ENCODE data around the gene NEUROD4. TPM values are rescaled to one million over a fixed set of nuclear protein-coding genes. Genes with fewer than 3 reads are reported as not detected.

Gene NEUROD4
- total RNA-seq, 1 experiment from 2014 or later, result not detected

GRCh38 chr12:55065535-55065934 lies 45.8 kb downstream of the NEUROD4 start:
- H3K4me2 ChIP-seq, result no peak overlapping the region
- POLR2A ChIA-PET (ENCODE audit: unreplicated experiment), result no interaction called here
- H4K20me1 ChIP-seq (ENCODE audit: insufficient read depth), result no peaks in the 10 kb centered on the region
- no TSS peak for BruUV-seq (replicated peaks)
- no peaks in the 10 kb centered on the region for H3K9me3 ChIP-seq (ENCODE audit: insufficient read depth, low read depth)
- no peaks in the 10 kb centered on the region for H3F3A ChIP-seq (ENCODE audit: insufficient read depth, low read depth)
- no peaks in the 10 kb centered on the region for H3K9me2 ChIP-seq (ENCODE audit: insufficient read depth)
- H3K4me1 ChIP-seq (replicated peaks; ENCODE audit: insufficient read depth), result no peaks in the 10 kb centered on the region
- intact Hi-C loops (cut with micrococcal nuclease; ENCODE audit: unreplicated experiment), result no loop called here
- no peak for TF ChIP-seq EZH2 (IDR thresholded peaks at IDR 0.05; ENCODE audit: low read depth)
- TF ChIP-seq CTCF (conservative IDR thresholded peaks at IDR 0.05), result no peak
- no peak overlapping the region for H2AFZ ChIP-seq
- DNase-seq, result no peak
- H3K79me2 ChIP-seq (ENCODE audit: low read depth), result no peaks in the 10 kb centered on the region
- H3K36me3 ChIP-seq (ENCODE audit: low read depth), result no peaks in the 10 kb centered on the region
- no peak overlapping the region for H3K27ac ChIP-seq
- no peaks in the 10 kb centered on the region for H3K27me3 ChIP-seq (ENCODE audit: insufficient read depth, low read depth)
- no peak overlapping the region for H3K4me3 ChIP-seq
- CTCF ChIA-PET, result no interaction called here

- Histone ChIP-seq H3F3A (ENCODE audit: insufficient read depth, low read depth) (no peaks in the 10 kb centered on the region), H3K9me2 (ENCODE audit: insufficient read depth) (no peaks in the 10 kb centered on the region), H3K4me1 (replicated peaks; ENCODE audit: insufficient read depth) (no peaks in the 10 kb centered on the region), H2AFZ (no peak overlapping the region), H4K20me1 (ENCODE audit: insufficient read depth) (no peaks in the 10 kb centered on the region), H3K27ac (no peak overlapping the region), H3K4me3 (no peak overlapping the region), H3K36me3 (ENCODE audit: low read depth) (no peaks in the 10 kb centered on the region), H3K27me3 (ENCODE audit: insufficient read depth, low read depth) (no peaks in the 10 kb centered on the region), H3K9me3 (ENCODE audit: insufficient read depth, low read depth) (no peaks in the 10 kb centered on the region), H3K4me2 (no peak overlapping the region), H3K79me2 (ENCODE audit: low read depth) (no peaks in the 10 kb centered on the region)
- POLR2A ChIA-PET (ENCODE audit: unreplicated experiment), result no interaction called here
- no TSS peak for BruUV-seq (replicated peaks)
- CTCF ChIA-PET, result interaction anchor here (0.6 to 1.4 kb wide), 2 partner anchors 13 to 75 kb away, joined by 3 read pairs; no protein-coding TSS in a partner anchor
- no peak for DNase-seq
- intact Hi-C loops (cut with micrococcal nuclease; ENCODE audit: unreplicated experiment), result no loop called here
- no peak for TF ChIP-seq CTCF (conservative IDR thresholded peaks at IDR 0.05)
- TF ChIP-seq EZH2 (IDR thresholded peaks at IDR 0.05; ENCODE audit: low read depth), result no peak
These were observed 47.9 kb downstream of the NEUROD4 start for GRCh38 chr12:55067701-55068100.

DNA sequence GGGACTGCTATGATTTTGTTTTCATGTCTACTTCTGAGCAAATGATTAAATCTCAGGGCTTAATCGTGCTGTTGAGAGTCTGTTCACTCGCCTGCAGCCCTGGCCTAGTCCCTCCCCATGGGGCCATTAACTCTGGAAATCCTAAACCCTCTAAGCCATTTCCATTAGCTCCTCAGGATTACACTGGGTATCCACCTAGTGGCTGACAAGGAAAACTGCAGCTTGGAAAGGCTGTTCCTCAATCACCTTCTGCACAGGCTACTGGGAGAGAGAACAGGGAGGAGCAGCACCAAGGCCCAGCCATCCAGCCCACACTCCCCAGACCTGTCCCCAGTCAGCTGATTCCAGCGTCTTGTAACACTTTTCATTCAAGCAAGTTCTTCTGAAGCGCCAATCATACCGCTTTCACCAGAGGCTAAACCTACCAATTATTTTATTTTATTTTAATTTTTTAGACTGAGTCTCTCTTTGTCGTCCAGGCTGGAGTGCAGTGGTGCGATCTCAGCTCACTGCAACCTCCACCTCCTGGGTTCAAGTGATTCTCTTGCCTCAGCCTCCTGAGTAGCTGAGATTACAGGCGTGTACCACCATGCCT lies 48.7 kb downstream of the NEUROD4 start:
- H3K9me3 ChIP-seq (ENCODE audit: insufficient read depth, low read depth), result no peaks in the 10 kb centered on the region
- H3K79me2 ChIP-seq (ENCODE audit: low read depth), result no peaks in the 10 kb centered on the region
- no peak overlapping the region for H3K27ac ChIP-seq
- H3F3A ChIP-seq (ENCODE audit: insufficient read depth, low read depth), result no peaks in the 10 kb centered on the region
- TF ChIP-seq EZH2 (IDR thresholded peaks at IDR 0.05; ENCODE audit: low read depth) (no peak), CTCF (conservative IDR thresholded peaks at IDR 0.05) (peak; percentile 79)
- intact Hi-C loops (cut with micrococcal nuclease; ENCODE audit: unreplicated experiment), result no loop called here
- H3K4me1 ChIP-seq (replicated peaks; ENCODE audit: insufficient read depth), result no peaks in the 10 kb centered on the region
- CTCF ChIA-PET, result interaction anchor here (0.6 to 1.4 kb wide), 3 partner anchors 12 to 75 kb away, joined by 3 read pairs; no protein-coding TSS in a partner anchor
- no peaks in the 10 kb centered on the region for H3K36me3 ChIP-seq (ENCODE audit: low read depth)
- H3K4me3 ChIP-seq, result no peak overlapping the region
- H3K9me2 ChIP-seq (ENCODE audit: insufficient read depth), result no peaks in the 10 kb centered on the region
- no TSS peak for BruUV-seq (replicated peaks)
- H4K20me1 ChIP-seq (ENCODE audit: insufficient read depth), result no peaks in the 10 kb centered on the region
- POLR2A ChIA-PET (ENCODE audit: unreplicated experiment), result no interaction called here
- no peak overlapping the region for H3K4me2 ChIP-seq
- no peaks in the 10 kb centered on the region for H3K27me3 ChIP-seq (ENCODE audit: insufficient read depth, low read depth)
- DNase-seq, result no peak
- no peak overlapping the region for H2AFZ ChIP-seq
